ENCODE results near the gene MICAL2.
A peak's percentile ranks its signal among the peaks of the same experiment; 100 is the strongest.
"Not testable (repeated sequence)": the region's sequence is repeated elsewhere in the genome, so short reads cannot be mapped to it uniquely, and the experiment has no call there.

MICAL2 gene

DNA sequence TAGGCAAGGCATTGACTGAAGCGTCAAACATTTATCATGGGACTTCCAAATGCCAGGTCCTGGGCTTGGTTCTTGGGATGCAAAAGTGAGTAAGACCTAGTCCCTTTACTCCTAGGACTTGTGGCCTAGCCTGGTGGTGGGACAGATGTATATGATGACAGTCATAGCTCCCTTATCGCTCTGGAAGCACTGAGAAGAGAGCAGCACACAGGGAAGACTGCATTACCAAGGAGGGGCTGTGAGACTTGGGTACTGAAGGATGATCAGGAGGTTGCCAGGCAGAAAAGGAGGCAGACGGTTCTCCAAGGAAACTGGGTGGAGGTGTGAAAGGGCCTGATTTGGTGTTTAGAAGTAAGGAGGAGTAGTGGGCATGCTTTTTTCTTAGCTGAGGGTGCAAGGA, 32.5 kb downstream of the MICAL2 start:
- in situ Hi-C loops (cut with HindIII; ENCODE audit: low pct_ligation_motif_present, low pct_unique_long_range_greater_than_20kb, low sequenced_read_pairs) = no loop called here

GRCh38 chr11:12143461-12144258, 33.3 kb downstream of the MICAL2 start:
- in situ Hi-C loops (cut with HindIII; ENCODE audit: low pct_ligation_motif_present, low pct_unique_long_range_greater_than_20kb, low sequenced_read_pairs) = no loop called here
- no peak for DNase-seq

More for the DNA sequence above, 32.5 kb downstream of the MICAL2 start:
- no peak for DNase-seq

DNA sequence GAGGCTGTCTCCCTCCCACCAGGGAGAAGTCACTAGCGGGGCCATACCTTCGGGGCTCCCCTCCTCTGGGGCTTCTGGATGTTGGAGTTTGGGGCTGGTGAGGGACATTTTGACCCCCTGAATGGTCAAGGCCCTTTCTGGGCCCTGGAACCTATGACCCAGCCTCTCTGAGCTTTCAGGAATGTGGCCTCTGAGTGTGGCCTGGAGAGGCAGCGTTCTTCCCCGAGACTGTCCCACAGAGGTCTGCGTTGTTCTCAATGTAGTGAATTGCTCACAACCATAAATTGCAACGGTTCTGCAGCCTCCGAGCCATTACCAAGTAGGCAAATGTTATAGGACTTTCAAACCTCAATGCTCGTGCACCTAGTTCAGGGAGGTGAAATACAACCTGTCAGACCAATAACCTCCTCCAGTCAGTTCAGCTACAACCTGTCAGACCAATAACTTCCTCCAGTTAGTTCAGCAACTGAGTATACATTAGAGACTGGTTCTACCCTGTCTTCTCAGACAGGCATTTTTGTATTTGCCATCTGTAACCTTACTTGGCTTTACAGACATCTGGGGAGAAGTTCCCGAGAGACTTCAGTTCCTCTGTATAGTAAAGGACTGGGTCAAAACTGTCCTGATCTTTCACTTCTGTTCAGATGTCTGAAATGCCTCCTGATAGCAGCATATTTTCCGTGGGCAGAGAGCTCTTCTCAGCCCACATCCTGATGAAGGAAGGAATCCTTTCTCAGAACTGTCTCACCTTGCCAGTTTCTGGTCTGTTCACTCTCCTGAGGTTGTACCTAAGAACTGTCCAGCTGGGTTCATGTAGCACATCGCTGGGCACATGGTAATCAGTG, 34.2 kb downstream of the MICAL2 start:
- in situ Hi-C loops (cut with HindIII; ENCODE audit: low pct_ligation_motif_present, low pct_unique_long_range_greater_than_20kb, low sequenced_read_pairs) = no loop called here

DNA sequence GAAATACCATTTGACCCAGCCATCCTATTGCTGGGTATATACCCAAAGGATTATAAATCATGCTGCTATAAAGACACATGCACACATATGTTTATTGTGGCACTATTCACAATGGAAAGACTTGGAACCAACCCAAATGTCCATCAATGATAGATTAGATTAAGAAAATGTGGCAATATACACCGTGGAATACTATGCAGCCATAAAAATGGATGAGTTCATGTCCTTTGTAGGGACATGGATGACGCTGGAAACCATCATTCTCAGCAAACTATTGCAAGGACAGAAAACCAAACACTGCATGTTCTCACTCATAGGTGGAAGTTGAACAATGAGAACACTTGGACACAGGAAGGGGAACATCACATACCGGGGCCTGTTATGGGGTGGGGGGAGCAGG, 36.3 kb downstream of the MICAL2 start:
- DNase-seq; in situ Hi-C loops (cut with HindIII; ENCODE audit: low pct_ligation_motif_present, low pct_unique_long_range_greater_than_20kb, low sequenced_read_pairs): not testable (repeated sequence)

More for the DNA sequence above, 34.2 kb downstream of the MICAL2 start:
- no peak for DNase-seq

DNA sequence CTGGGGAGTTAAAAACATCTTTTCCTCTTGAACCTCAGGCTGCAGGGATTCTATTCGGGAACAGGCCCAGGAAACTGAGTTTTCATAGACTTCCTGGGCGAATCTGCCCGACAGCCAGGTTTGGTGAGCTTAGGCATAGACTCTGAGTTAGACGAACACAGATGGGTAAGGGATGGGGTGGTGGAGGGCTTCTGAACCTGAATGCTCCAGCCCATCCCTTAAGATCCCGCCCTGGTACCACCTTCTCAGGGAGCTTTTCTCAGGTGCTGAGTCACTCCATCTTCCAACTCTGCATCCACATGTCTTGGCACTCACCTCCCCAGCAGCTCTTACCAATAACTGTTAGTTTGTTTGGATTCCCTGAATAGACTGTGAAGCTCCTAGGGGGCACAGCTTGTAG, 37.4 kb downstream of the MICAL2 start:
- in situ Hi-C loops (cut with HindIII; ENCODE audit: low pct_ligation_motif_present, low pct_unique_long_range_greater_than_20kb, low sequenced_read_pairs) = no loop called here
- no peak for DNase-seq

DNA sequence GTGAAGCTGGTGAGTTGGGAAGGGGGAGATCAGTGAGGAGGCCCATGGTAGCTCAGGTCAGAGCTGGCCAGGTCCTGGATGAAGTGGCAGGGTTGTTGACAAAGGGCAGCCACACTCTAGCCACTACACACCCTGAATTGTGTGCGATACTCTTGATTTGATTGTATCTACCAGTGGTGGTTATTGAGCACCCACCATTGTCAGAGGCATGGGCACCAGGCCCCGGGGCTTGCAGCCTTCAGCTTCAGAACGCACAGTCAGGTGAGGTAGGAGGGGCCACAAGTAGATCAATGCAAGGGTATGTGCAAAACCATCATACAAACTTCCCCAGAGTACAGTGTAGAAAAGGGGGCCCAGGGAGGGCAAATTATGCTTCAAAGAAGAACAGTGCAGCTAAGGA, 38.1 kb downstream of the MICAL2 start:
- in situ Hi-C loops (cut with HindIII; ENCODE audit: low pct_ligation_motif_present, low pct_unique_long_range_greater_than_20kb, low sequenced_read_pairs) = no loop called here
- no peak for DNase-seq

DNA sequence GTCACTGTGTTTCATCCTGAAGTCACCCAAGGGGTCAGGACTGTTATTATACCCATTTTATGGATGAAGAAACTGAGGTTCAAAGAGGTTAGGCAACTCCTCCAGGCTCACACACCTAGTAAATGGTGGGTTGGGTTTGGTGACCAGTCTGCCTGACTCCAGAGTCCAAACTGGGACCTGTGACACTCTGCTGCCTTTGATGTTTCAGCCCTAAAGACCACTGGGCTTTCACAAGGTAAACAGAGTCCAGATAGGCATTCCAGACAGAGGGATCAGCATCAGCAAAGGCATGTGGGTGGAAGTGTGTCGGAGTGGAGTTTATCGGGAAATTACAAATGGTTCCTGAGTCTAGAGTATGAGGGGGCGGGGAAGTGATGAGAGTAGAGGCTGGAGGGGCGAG, 38.5 kb downstream of the MICAL2 start:
- DNase-seq = no peak
- in situ Hi-C loops (cut with HindIII; ENCODE audit: low pct_ligation_motif_present, low pct_unique_long_range_greater_than_20kb, low sequenced_read_pairs) = no loop called here

DNA sequence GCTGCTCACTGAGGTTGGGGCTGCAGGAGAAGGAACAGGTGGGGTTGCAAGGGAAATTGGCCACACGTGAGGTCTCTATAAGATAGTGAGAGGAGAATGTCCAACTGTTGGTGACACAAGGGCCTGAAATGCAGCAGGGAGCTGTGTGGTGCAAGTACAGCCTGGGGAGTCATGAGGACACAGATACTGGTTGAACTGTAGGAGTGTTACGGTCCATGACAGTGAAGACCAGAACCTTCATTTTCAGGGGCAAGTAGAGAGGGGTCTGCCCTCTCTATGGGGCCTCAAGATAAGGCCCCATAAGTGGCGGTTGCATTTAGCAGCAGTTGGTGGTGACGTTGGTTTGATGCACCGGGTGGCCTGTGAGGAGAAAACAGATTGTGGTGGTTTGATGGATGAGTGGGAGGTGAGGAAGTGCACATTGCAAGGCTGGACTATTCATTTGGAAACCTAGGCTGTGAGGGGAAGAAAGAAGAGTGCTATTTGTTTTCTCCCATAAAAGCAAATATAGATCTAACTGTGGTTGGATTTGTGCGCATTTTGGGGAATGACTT, 39.4 kb downstream of the MICAL2 start:
- DNase-seq = no peak
- in situ Hi-C loops (cut with HindIII; ENCODE audit: low pct_ligation_motif_present, low pct_unique_long_range_greater_than_20kb, low sequenced_read_pairs) = no loop called here

GRCh38 chr11:12150831-12151382, 40.5 kb downstream of the MICAL2 start:
- in situ Hi-C loops (cut with HindIII; ENCODE audit: low pct_ligation_motif_present, low pct_unique_long_range_greater_than_20kb, low sequenced_read_pairs) = no loop called here
- no peak for DNase-seq

DNA sequence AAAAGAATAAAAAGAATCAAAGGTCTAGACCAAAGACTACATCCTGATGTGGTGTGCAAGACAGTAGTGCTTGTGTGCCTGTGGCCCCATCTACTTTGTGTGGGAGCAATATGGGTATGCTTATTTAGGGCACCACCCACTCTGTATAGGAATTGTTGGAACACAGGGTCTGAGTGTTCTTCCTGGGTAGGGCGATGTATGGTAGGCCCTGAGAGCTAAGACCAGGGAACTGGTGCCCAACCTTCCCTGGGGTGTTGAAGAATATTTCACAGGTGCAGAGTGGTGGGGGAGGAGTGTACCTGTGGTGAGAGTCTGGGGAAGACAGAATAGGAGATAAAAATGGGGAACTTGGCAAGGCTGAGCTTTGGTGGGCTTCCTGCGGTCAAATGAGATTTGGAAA, 41.9 kb downstream of the MICAL2 start:
- DNase-seq = no peak
- in situ Hi-C loops (cut with HindIII; ENCODE audit: low pct_ligation_motif_present, low pct_unique_long_range_greater_than_20kb, low sequenced_read_pairs) = no loop called here

DNA sequence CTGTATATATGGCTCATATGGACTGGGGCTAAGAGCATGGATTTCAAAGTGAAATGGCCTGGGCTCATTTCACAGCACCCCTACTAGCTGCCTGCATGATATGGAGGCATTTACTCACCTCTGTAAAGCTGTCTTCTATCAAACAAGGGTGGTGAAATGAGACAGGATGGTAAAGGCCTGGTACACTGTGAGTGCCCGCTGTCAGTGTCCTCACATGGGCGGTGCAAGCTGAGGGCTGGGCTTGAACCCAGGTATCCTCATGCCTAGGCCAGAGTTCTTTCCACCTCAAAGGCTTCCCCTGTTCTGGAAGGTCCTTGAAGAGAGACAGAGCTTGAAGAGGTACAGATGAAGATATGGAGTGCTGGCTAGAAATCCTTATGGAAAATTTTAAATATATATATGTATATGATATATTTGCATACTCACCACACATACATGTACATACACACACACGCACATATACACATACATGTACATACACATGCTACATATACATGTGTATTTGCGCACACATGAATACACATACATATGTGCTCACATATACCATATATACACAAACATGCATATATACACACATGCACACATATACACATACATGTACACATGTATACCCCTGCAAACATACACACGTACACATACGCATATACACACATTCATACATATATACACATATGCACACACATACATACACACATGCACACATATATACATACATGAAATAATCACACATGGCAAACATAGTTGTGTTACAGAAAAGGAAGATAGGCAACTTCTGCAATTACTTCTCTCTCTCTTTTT, 44.7 kb downstream of the MICAL2 start:
- in situ Hi-C loops (cut with HindIII; ENCODE audit: low pct_ligation_motif_present, low pct_unique_long_range_greater_than_20kb, low sequenced_read_pairs) = no loop called here

DNA sequence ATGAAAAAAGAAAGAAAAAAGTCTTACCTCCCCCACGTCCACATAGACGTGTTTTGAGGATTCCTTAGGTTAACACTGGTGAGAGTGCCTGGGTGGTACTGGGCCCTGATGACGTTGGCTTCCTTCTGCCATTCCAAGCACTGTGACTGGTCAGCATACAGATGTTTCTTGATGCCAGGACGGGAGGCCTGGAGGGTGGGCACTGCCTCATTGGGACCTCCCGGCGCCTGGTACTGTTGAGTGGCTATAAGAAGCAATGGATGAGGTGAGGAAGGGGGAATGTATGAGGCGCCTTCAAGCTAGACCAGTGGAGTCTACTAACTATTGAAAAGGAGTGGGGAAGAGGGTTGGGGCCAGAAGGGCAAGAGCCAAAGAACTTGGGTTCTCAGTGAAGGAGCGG, 45.3 kb downstream of the MICAL2 start:
- no peak for DNase-seq
- in situ Hi-C loops (cut with HindIII; ENCODE audit: low pct_ligation_motif_present, low pct_unique_long_range_greater_than_20kb, low sequenced_read_pairs) = no loop called here

More for the DNA sequence above, 44.7 kb downstream of the MICAL2 start:
- no peak for DNase-seq

- in situ Hi-C loops (cut with HindIII; ENCODE audit: low pct_ligation_motif_present, low pct_unique_long_range_greater_than_20kb, low sequenced_read_pairs) = no loop called here
- no peak for DNase-seq
Measured at GRCh38 chr11:12156301-12157140, 46.1 kb downstream of the MICAL2 start.

DNA sequence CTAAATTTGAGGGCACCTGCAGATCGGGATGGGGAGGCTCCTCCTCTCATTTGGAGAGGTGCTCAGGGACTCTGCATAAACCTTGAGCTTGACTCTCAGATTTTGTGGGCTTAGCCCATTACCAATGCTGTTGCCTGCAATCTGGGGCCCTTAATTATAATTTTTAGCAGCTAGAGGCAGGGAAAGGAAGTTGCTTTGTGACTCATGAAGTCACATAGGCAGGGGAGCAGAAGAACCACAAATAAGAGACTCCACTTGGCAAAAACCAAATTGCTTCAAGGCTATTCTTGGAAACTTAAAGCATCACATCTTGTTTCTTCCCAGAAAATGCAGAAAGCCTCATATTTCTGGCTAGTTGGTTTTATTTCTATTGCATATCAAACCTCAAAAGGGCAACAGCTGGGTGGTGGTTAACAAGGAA, 46.9 kb downstream of the MICAL2 start:
- in situ Hi-C loops (cut with HindIII; ENCODE audit: low pct_ligation_motif_present, low pct_unique_long_range_greater_than_20kb, low sequenced_read_pairs) = no loop called here
- no peak for DNase-seq

- no peak for DNase-seq
- in situ Hi-C loops (cut with HindIII; ENCODE audit: low pct_ligation_motif_present, low pct_unique_long_range_greater_than_20kb, low sequenced_read_pairs) = no loop called here
Measured at GRCh38 chr11:12158909-12159308, 48.5 kb downstream of the MICAL2 start.

DNA sequence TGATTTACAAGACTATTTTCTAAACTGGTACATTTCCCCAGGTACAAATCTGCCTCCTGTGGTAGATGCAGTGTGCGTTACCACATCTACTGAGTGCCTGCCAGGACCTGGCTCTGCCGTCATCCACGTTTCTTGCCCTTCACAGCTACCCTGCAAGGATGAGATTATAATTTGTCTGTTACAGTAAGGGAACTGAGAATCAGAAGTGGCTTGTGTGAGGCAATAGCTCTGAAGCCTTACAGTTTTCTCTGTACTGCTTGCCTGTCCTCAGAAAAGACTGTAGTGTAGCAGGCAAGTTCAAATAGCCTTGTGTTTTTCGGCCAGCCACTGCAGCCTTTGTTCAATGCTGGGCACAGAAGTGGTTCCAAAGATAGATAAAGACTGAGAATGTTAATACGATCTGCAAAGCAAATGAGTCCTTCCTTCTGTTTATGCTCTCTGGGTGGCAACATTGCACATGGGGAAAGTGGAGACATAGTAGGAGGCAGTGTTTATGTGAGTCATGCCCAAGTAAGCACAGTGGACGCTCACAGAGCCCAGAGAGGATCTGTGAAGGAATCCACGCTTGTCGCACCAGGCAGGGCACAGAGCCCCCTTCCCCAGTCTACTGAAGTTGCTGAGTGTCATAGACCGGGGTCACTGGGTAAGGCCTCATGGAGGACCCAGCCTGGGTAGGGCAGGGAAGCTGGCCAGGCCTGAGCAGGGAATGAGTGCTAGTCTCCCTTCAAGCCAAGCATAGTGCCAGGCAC, 49.1 kb downstream of the MICAL2 start:
- in situ Hi-C loops (cut with HindIII; ENCODE audit: low pct_ligation_motif_present, low pct_unique_long_range_greater_than_20kb, low sequenced_read_pairs) = no loop called here
- peak; percentile 40 for DNase-seq

DNA sequence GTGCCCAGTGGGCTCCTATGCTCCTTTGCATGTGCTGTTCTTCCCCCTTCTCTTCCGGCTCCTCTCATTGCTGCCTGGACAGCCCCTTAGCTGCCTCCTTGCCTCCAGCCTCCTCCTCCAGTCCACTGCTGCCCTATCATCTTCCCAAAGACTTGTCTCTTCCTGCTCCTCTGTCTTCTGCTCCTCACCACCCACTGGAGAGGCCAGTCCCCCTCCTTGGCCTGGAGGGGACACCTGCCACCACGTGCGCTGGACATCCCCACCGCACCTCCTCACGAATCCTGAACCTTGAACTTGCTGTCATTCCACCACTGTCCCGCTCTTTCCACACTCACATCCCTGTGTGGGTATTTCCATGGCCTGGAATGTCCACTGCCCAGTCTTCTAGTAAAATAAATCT, 49.8 kb downstream of the MICAL2 start:
- in situ Hi-C loops (cut with HindIII; ENCODE audit: low pct_ligation_motif_present, low pct_unique_long_range_greater_than_20kb, low sequenced_read_pairs) = no loop called here
- DNase-seq = no peak

Measured in ACHN (cell line).